ENCODE measurements around the gene CNST.

CNST gene

DNA sequence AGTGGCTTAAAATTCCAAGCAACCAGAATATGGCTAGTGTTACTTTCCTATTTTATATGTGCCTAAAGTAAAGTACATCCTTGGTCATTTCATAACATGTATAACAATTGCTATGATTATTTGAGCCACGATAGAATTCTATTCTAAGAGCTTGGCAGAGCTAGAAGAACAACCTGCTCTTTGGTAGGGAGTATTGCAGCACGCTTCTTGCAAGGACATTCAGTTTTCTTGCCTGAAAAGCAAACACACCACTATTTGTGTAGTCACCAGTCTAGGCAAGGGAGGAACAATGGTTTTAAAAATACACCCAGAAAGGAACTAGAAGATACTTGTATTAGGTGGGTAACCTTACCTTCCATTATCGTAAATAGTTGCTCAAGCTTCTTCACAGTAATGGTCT, 51.5 kb downstream of the CNST start:
- TF ChIP-seq, protein P1, sequence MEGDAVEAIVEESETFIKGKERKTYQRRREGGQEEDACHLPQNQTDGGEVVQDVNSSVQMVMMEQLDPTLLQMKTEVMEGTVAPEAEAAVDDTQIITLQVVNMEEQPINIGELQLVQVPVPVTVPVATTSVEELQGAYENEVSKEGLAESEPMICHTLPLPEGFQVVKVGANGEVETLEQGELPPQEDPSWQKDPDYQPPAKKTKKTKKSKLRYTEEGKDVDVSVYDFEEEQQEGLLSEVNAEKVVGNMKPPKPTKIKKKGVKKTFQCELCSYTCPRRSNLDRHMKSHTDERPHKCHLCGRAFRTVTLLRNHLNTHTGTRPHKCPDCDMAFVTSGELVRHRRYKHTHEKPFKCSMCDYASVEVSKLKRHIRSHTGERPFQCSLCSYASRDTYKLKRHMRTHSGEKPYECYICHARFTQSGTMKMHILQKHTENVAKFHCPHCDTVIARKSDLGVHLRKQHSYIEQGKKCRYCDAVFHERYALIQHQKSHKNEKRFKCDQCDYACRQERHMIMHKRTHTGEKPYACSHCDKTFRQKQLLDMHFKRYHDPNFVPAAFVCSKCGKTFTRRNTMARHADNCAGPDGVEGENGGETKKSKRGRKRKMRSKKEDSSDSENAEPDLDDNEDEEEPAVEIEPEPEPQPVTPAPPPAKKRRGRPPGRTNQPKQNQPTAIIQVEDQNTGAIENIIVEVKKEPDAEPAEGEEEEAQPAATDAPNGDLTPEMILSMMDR (IDR thresholded peaks at IDR 0.05): no peak
- no peak for DNase-seq (ENCODE audit: low spot score)
- Histone ChIP-seq H3K27ac (peak overlapping the region in 1 of 2 donors; percentile 37), H3K4me3 (no peak overlapping the region)

DNA sequence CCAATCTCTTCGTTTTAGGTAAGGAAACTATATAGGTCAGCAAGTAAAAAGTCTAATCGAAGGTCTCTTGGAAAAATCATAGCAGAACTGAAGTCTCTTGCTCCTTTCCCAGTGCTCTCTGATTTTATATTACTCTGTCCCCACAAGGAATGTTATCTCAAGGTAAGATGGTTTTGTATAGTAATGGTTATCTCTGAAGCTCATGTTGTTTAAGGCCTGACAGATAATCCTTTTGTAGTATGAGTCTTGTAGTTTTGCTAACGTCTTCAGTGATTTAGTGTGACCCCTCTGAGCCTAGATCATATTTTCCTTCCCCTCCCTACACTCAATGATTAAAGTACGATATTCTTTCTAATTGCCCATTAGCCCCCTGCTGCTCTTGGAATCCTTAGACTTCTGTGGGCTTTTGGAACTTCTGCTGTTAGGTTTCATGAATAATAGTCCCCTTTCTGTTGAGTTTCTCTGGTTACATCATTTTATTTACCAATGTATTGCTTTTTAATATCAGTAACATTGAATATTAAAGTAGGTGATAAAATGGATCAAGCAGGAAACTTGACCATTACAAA, 52.1 kb downstream of the CNST start:
- TF ChIP-seq, protein P1 (IDR thresholded peaks at IDR 0.05): no peak
- no peak overlapping the region for H3K27ac ChIP-seq
- DNase-seq (ENCODE audit: low spot score): no peak
- H3K4me3 ChIP-seq: no peak overlapping the region

DNA sequence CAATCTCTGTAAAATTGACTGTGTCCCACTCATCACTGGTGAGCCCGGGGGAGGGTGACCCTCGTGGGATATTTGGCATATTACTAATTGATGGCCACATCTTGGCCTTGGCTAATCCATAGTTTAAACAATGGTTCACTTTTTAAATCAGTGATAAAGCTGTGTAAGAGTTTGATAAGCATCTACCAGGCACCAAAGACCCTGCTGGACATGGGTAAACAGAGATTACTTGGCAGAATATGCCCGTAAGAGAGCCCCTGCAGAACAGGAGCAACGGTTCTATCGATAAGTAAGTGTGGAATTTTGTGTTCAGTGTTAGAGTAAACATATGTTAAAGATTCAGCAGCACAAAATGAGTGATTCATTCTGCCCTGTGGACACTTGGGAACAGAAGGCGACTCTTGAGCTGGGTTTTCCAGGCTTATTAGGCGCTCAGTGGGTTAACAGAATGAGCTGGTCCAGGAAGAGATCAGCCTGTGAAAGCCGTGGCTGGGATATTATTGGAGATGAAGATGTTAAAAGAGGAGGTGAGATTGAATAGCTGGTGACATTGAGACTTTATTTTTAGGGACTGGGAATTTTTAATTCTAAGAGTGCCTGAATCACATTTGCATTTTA, 55.9 kb downstream of the CNST start:
- Histone ChIP-seq H3K27ac (no peak overlapping the region), H3K4me3 (no peak overlapping the region)
- TF ChIP-seq, protein P1 (IDR thresholded peaks at IDR 0.05): no peak
- no peak for DNase-seq (ENCODE audit: low spot score)

DNA sequence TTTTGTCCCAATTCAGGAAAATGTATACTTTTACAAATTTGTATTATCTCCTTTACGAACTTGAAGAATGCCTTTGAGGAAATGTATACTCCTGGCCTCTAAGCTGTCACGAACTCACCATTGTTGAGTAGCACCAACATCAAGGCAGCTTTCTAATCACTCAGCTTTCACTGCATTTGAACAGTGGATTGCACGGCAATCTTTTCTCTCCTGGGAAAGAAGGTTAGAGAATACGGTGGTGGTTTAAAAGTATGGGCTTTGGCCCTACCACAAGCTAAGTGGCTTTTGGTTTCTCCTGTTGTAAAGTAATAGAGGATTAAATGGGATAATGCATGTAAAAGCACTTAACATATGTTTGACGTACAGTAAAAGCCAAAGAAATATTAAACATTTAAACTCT, 57.8 kb downstream of the CNST start:
- no peak for DNase-seq (ENCODE audit: low spot score)
- no peak overlapping the region for H3K4me3 ChIP-seq
- TF ChIP-seq, protein P1 (IDR thresholded peaks at IDR 0.05): no peak
- no peak overlapping the region for H3K27ac ChIP-seq

DNA sequence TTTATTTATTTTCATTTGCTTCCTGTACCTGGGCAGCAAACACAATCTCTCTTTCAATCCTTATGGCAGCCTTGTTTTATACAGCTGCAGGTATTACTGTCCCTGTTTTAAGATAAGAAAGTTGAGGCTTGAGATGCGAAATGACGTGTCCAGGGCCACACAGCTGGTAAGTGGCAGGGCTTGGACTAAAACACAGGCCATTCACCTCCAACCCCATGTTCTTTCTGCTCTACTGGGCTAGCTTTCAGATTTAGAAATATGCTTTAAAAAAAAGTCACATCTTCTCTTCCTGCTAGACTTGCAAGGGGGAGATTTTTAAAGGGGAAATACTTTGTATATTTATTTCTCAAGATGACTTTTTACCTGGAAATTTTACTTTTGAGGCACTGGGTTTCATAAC, 62.8 kb downstream of the CNST start:
- Histone ChIP-seq H3K4me3 (no peak overlapping the region), H3K27ac (no peak overlapping the region)
- TF ChIP-seq, protein P1 (IDR thresholded peaks at IDR 0.05): no peak
- DNase-seq (ENCODE audit: low spot score): no peak

DNA sequence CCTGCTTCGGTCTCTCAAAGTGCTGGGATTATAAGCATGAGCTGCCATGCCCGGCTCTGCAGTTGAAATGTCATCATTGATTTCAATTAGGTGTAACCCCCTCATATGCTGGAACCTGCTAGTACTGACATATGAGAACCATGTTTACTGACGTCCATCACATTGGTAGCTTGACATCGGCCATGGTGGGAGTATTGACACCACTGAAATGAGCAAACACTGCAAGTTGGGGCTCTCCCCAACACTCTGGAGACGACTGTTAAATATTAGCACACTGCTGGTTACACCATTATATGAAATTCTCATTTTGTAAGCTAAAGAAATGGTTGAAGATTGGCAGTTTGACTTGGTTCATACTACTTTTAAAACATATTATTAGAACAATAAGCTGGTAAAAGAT, 63.7 kb downstream of the CNST start:
- no peak overlapping the region for H3K27ac ChIP-seq
- no peak overlapping the region for H3K4me3 ChIP-seq
- TF ChIP-seq, protein P1 (IDR thresholded peaks at IDR 0.05): no peak
- no peak for DNase-seq (ENCODE audit: low spot score)

DNA sequence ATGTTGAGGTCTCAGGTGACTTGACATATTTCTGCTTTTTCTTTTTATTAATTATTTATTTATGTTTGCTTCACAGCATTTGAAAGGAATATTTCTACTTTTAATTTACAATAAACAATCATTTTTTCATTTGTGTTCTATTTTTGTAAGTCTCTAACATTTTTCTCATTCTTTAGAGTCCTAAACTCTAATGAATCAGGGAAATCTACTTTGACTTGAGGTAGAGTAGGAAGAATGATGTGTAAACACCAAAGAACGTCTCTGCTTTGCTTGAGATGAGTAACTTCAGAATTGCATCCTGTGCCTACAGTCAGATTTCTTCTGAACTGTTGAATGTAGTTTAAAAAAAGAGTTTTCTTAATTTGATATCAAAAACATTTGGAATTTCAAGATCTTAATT, 65.2 kb downstream of the CNST start:
- Histone ChIP-seq H3K27ac (no peak overlapping the region), H3K4me3 (no peak overlapping the region)
- TF ChIP-seq, protein P1 (IDR thresholded peaks at IDR 0.05): no peak
- no peak for DNase-seq (ENCODE audit: low spot score)

Data from coronary artery (tissue), 2 donors.